H9 (cell line): ENCODE measurements around the gene MARCHF10. TPM values are rescaled to one million over a fixed set of nuclear protein-coding genes. Genes with fewer than 3 reads are reported as not detected.

ENCODE experiments used
- DNase-seq: peaks from one replicate; pipeline ENCODE4 v3.0.0-alpha.2; 2017
- H2AFZ ChIP-seq: one replicate; pipeline ENCODE4 v1.6.1; 2013; ENCODE audit warnings: mild to moderate bottlenecking, low read length, control low read depth, moderate library complexity
- H2AK5ac ChIP-seq: 2 replicates; pipeline ENCODE4 v1.6.1; 2013; ENCODE audit warnings: low read length, control low read depth, mixed read lengths; ENCODE audit not compliant: insufficient read length
- H2BK120ac ChIP-seq: one replicate; pipeline ENCODE4 v1.6.1; 2013; ENCODE audit warnings: low read depth, mild to moderate bottlenecking, low read length, control low read depth, inconsistent platforms; ENCODE audit not compliant: poor library complexity, severe bottlenecking
- H2BK12ac ChIP-seq: 2 replicates; pipeline ENCODE4 v1.6.1; 2013; ENCODE audit warnings: low read length, control low read depth, mixed read lengths, low read depth; ENCODE audit not compliant: insufficient read length
- H2BK15ac ChIP-seq: 2 replicates; pipeline ENCODE4 v1.6.1; 2013; ENCODE audit warnings: low read depth, low read length, control low read depth
- H2BK20ac ChIP-seq: one replicate; pipeline ENCODE4 v1.6.1; 2013; ENCODE audit warnings: low read depth, mild to moderate bottlenecking, low read length, control low read depth, inconsistent platforms; ENCODE audit not compliant: poor library complexity, severe bottlenecking
- H2BK5ac ChIP-seq: 2 replicates; pipeline ENCODE4 v1.6.1; 2013; ENCODE audit warnings: low read length, control low read depth, mixed read lengths; ENCODE audit not compliant: insufficient read length
- H3K14ac ChIP-seq: 2 replicates; pipeline ENCODE4 v1.6.1; 2013; ENCODE audit warnings: low read length, control low read depth; ENCODE audit not compliant: insufficient read depth
- H3K18ac ChIP-seq: 2 replicates; pipeline ENCODE4 v1.6.1; 2013; ENCODE audit warnings: low read depth, mild to moderate bottlenecking, mixed read lengths, low read length, control low read depth; ENCODE audit not compliant: insufficient read length
- H3K23ac ChIP-seq: 2 replicates; pipeline ENCODE4 v1.6.1; 2013; ENCODE audit warnings: low read length, control low read depth, mixed read lengths, low read depth; ENCODE audit not compliant: insufficient read length
- H3K23me2 ChIP-seq: 2 replicates; pipeline ENCODE4 v1.6.1; 2013; ENCODE audit warnings: low read depth, mild to moderate bottlenecking, mixed read lengths, low read length, control low read depth; ENCODE audit not compliant: insufficient read length, poor library complexity, severe bottlenecking
- H3K27ac ChIP-seq: 2 replicates; pipeline ENCODE4 v1.5.1; 2013; ENCODE audit warnings: low read length, control low read depth, mixed read lengths, low read depth; ENCODE audit not compliant: insufficient read length
- H3K27me3 ChIP-seq: 2 replicates; pipeline ENCODE4 v1.6.1; 2013; ENCODE audit warnings: low read length, control low read depth, inconsistent platforms; ENCODE audit not compliant: insufficient read depth
- H3K4ac ChIP-seq: 2 replicates; pipeline ENCODE4 v1.6.1; 2013; ENCODE audit warnings: low read depth, mild to moderate bottlenecking, control low read depth, inconsistent platforms, low read length, moderate library complexity
- H3K4me1 ChIP-seq: 2 replicates; pipeline ENCODE4 v1.6.1; 2013; ENCODE audit warnings: low read length, control low read depth, inconsistent platforms; ENCODE audit not compliant: insufficient read depth
- H3K4me2 ChIP-seq: 2 replicates; pipeline ENCODE4 v1.6.1; 2013; ENCODE audit warnings: low read length, control low read depth, mixed read lengths; ENCODE audit not compliant: insufficient read length, insufficient read depth
- H3K56ac ChIP-seq: 2 replicates; pipeline ENCODE4 v1.6.1; 2013; ENCODE audit warnings: low read depth, mild to moderate bottlenecking, mixed read lengths, low read length, control low read depth; ENCODE audit not compliant: insufficient read length
- H3K79me1 ChIP-seq: 2 replicates; pipeline ENCODE4 v1.6.1; 2013; ENCODE audit warnings: low read depth, mild to moderate bottlenecking, moderate library complexity, low read length, control low read depth, inconsistent platforms; ENCODE audit not compliant: insufficient read depth, poor library complexity, severe bottlenecking
- H3K79me2 ChIP-seq: 2 replicates; pipeline ENCODE4 v1.6.1; 2013; ENCODE audit warnings: low read length, control low read depth, inconsistent platforms; ENCODE audit not compliant: insufficient read depth
- H3K9ac ChIP-seq: 2 replicates; pipeline ENCODE4 v1.6.1; 2013; ENCODE audit warnings: low read length, control low read depth, mixed read lengths; ENCODE audit not compliant: insufficient read length; ENCODE audit errors: extremely low read depth
- H3K9me3 ChIP-seq: one replicate; pipeline ENCODE4 v1.6.1; 2013; ENCODE audit warnings: low read depth, low read length, inconsistent platforms; ENCODE audit not compliant: control insufficient read depth
- H3T11ph ChIP-seq: one replicate; pipeline ENCODE4 v1.6.1; 2013; ENCODE audit warnings: mild to moderate bottlenecking, low read length, control low read depth, inconsistent platforms
- H4K20me1 ChIP-seq: one replicate; pipeline ENCODE4 v1.6.1; 2013; ENCODE audit not compliant: control insufficient read depth, insufficient read length, insufficient read depth
- H4K5ac ChIP-seq: 2 replicates; pipeline ENCODE4 v1.6.1; 2013; ENCODE audit warnings: low read depth, mild to moderate bottlenecking, mixed read lengths, low read length, control low read depth; ENCODE audit not compliant: insufficient read length
- H4K8ac ChIP-seq: replicated peaks from 2 replicates; pipeline ENCODE4 v1.6.1; 2013; ENCODE audit warnings: low read length, control low read depth, mixed read lengths, low read depth; ENCODE audit not compliant: insufficient read length
- H4K91ac ChIP-seq: 2 replicates; pipeline ENCODE4 v1.6.1; 2013; ENCODE audit warnings: low read depth, mild to moderate bottlenecking, moderate library complexity, mixed read lengths, low read length, control low read depth; ENCODE audit not compliant: insufficient read length
- H3K27ac Mint-ChIP-seq, 3 experiments: 2 replicates in 2 of 3; 3 replicates in 1 of 3; pipeline ENCODE4 v1.8.0; 2020 to 2021; ENCODE audit warnings: mixed read lengths in 3 of 3, mild to moderate bottlenecking in 1 of 3, moderate library complexity in 1 of 3
- H3K27me3 Mint-ChIP-seq: 2 replicates; pipeline ENCODE4 v1.8.0; 2021; ENCODE audit warnings: low read depth, mild to moderate bottlenecking, moderate library complexity, mixed read lengths
- H3K36me3 Mint-ChIP-seq, 3 experiments: 2 replicates in 2 of 3; 3 replicates in 1 of 3; pipeline ENCODE4 v1.8.0; 2020 to 2021; ENCODE audit warnings: low read depth in 3 of 3, mixed read lengths in 3 of 3; ENCODE audit not compliant: insufficient read depth in 1 of 3
- H3K4me1 Mint-ChIP-seq, 2 experiments: 2 replicates each; pipeline ENCODE4 v1.8.0; 2020; ENCODE audit warnings: mixed read lengths in 2 of 2
- H3K4me3 Mint-ChIP-seq, 2 experiments: 2 replicates in 1 of 2; 3 replicates in 1 of 2; pipeline ENCODE4 v1.8.0; 2020 to 2021; ENCODE audit warnings: mild to moderate bottlenecking in 2 of 2, mixed read lengths in 2 of 2, moderate library complexity in 1 of 2
- H3K9me3 Mint-ChIP-seq, 2 experiments: 2 replicates in 1 of 2; 3 replicates in 1 of 2; pipeline ENCODE4 v1.8.0; 2020; ENCODE audit warnings: mild to moderate bottlenecking in 2 of 2, mixed read lengths in 2 of 2, moderate library complexity in 1 of 2
- CTCF ChIP-seq: fragments of 200-600 bp; sonication (generic); conservative IDR thresholded peaks from 3 replicates; pipeline ENCODE4 v1.8.0; 2021; ENCODE audit warnings: antibody characterized with exemption, mild to moderate bottlenecking
- WGBS: extraction: QIAGEN DNeasy Blood & Tissue Kit; methylation state at CpG from one replicate; pipeline ENCODE4 v1.1.7; 2013; ENCODE audit warnings: missing lambda C conversion rate, low lambda C conversion rate, mixed read lengths; ENCODE audit not compliant: insufficient read length; ENCODE audit errors: extremely low coverage; 5-methylcytosine and 5-hydroxymethylcytosine counted together
- total RNA-seq: library from RNA; stranded (reverse); gene quantifications from 2 replicates; pipeline ENCODE4 v1.2.1, GENCODE V29; 2021

The MARCHF10 gene
- total RNA-seq, 1 experiment from 2014 or later = not detected

DNA sequence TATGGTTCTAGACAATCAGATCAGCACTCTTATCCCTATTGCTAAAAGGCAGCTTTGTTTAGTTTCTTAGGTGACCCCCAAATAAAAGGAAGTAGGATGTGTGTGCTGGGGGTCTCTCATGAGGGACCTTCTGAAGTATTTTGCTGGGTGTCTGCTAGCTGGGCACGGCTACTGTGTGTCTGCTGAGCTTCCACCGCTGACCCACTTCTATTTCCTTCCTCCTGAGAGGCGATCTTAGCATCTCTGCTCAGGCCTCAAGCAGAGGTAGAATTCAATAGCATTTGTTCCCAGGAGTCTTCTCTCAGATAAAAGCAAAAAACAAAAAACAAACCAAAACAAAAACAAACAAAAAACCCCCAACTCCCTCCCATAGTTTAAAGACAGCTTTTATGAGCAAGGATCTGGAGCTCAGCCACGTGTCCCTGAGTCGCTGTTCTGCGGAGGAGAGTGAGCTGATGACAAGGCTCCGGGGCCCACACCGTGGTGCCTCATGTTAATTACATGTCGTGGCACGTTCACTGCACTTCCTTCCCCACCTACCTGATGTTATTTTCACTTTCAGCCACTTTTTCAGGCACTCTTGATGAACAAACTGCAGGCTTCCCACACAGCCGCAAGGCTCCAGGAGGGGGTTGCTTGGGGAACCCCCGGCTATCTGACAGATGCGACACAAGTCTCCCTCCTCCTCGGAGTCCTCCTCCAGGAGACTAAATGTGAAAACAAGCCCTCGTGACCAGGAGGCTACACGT, 83.5 kb downstream of the MARCHF10 start:
- Histone ChIP-seq H3K23ac (no peak overlapping the region), H3K23me2 (no peaks in the 10 kb centered on the region), H3K4ac (no peak overlapping the region), H3K4me2 (no peak overlapping the region), H4K5ac (no peak overlapping the region), H4K20me1 (no peaks in the 10 kb centered on the region), H3K9me3 (no peaks in the 10 kb centered on the region), H2BK120ac (no peak overlapping the region), H3K27ac (no peak overlapping the region), H2AK5ac (no peak overlapping the region), H3K56ac (no peak overlapping the region), H2BK12ac (no peak overlapping the region), H4K91ac (no peak overlapping the region), H2BK20ac (no peak overlapping the region), H3K79me2 (no peaks in the 10 kb centered on the region), H3K4me1 (peaks cover 3% of the 10 kb centered on the region; the same call in 1 of the 2 replicates), H3K18ac (no peak overlapping the region), H3K27me3 (no peaks in the 10 kb centered on the region), H3K14ac (no peak overlapping the region), H2BK15ac (no peak overlapping the region), H2BK5ac (no peak overlapping the region), H3K79me1 (no peaks in the 10 kb centered on the region), H3T11ph (no peak overlapping the region), H4K8ac (no peak overlapping the region), H2AFZ (no peak overlapping the region), H3K9ac (no peak overlapping the region)
- DNase-seq = peak; percentile 31
- Mint-ChIP-seq H3K4me1 (peaks cover 26% of the 10 kb centered on the region in 2 experiments), H3K27ac (peak overlapping the region in 2 of 3 experiments; percentile 14 to 44; a peak in 2 of 7 replicates), H3K27me3 (no peaks in the 10 kb centered on the region; the same call in 1 of the 2 replicates), H3K9me3 (peaks cover 0 to 12% of the 10 kb centered on the region in 2 experiments; a peak in 2 of 5 replicates), H3K36me3 (peaks cover 0 to 11% (median 3%) of the 10 kb centered on the region in 3 experiments; a peak in 2 of 7 replicates), H3K4me3 (no peak overlapping the region)
- WGBS = no CpG with 5 or more reads among the region's 16 CpGs
- TF ChIP-seq CTCF = no peak
